HCT116 (cell line): ENCODE measurements around the gene USP3. TPM values are rescaled to one million over a fixed set of nuclear protein-coding genes. Genes with fewer than 3 reads are reported as not detected.

Experiments
- ATAC-seq: fragments of 200-7000 bp; cut with Tn5 transposase; 2 replicates; pipeline ENCODE4 v1.9.1; 2020; ENCODE audit warnings: mild to moderate bottlenecking, moderate library complexity
- BruUV-seq: library from RNA; stranded (reverse); fragments of 400-500 nt; replicated peaks from 2 replicates; lab custom pipeline; 2021; lab: Mats Ljungman, UMichigan
- CTCF ChIA-PET: fragments of 300-600 bp; sonication (Branson Sonifier 250); formaldehyde crosslinking; loops from one replicate; lab custom pipeline; 2021; ENCODE audit warnings: antibody characterized with exemption; lab: Charles Lee
- POLR2A ChIA-PET: fragments of 300-600, 350-600 bp; sonication (Branson Sonifier 250); formaldehyde crosslinking; loops from one replicate; lab custom pipeline; 2021; ENCODE audit warnings: antibody characterized with exemption; lab: Charles Lee
- RAD21 ChIA-PET, 2 experiments: fragments of 300-600 bp; sonication (Branson Sonifier 250); formaldehyde crosslinking; loops; one replicate each; lab custom pipeline; 2023; ENCODE audit warnings: low total read pairs in 2 of 2; ENCODE audit not compliant: uncharacterized antibody in 2 of 2, unreplicated experiment in 2 of 2, low non-redundant PET in 1 of 2; lab: Charles Lee
- DNase-seq: peaks from one replicate; pipeline ENCODE4 v3.0.0-alpha.2; 2010; ENCODE audit warnings: low read depth, low spot score
- H2AFZ ChIP-seq: fragments of 200-600 bp; shearing (Covaris generic), sonication (generic); 2 replicates; pipeline ENCODE4 v1.6.1; 2017; ENCODE audit warnings: low read depth, mixed run types, mixed read lengths, antibody characterized with exemption, low read length; ENCODE audit not compliant: poor library complexity, severe bottlenecking
- H3K27ac ChIP-seq: 2 replicates; pipeline ENCODE4 v1.5.1; 2012; ENCODE audit warnings: low read depth, low read length
- H3K27me3 ChIP-seq: fragments of 200-600 bp; sonication (generic); 2 replicates; pipeline ENCODE4 v1.6.1; 2016; ENCODE audit warnings: mixed run types, low read length, mixed read lengths; ENCODE audit not compliant: insufficient read depth
- H3K36me3 ChIP-seq, 2 experiments: fragments of 200-500 bp in 1 of 2; fragments of 200-600 bp in 1 of 2; sonication (Bioruptor generic) in 1 of 2; sonication (generic) in 1 of 2; 2 replicates each; pipeline versions ENCODE4 v1.5.1 to v1.6.1; 2014 to 2016; ENCODE audit warnings: low read length in 2 of 2, inconsistent platforms in 1 of 2, mixed read lengths in 1 of 2, mixed run types in 1 of 2; ENCODE audit not compliant: insufficient read depth in 2 of 2, control insufficient read depth in 1 of 2
- H3K4me1 ChIP-seq, 2 experiments: fragments of 200-600 bp in 1 of 2; sonication (generic) in 1 of 2; 2 replicates each; pipeline versions ENCODE4 v1.5.1 to v1.6.1; 2012 to 2017; ENCODE audit warnings: low read length in 2 of 2, inconsistent platforms in 1 of 2, mild to moderate bottlenecking in 1 of 2, mixed read lengths in 1 of 2, mixed run types in 1 of 2, moderate library complexity in 1 of 2; ENCODE audit not compliant: insufficient read depth in 2 of 2, control insufficient read depth in 1 of 2
- H3K4me2 ChIP-seq: fragments of 200-600 bp; sonication (generic); 2 replicates; pipeline ENCODE4 v1.6.1; 2017; ENCODE audit warnings: mixed run types, low read length, mixed read lengths
- H3K4me3 ChIP-seq, 2 experiments: fragments of 200-600 bp in 1 of 2; sonication (generic) in 1 of 2; replicated peaks in 1 of 2; 2 replicates each; pipeline ENCODE4 v1.5.1; 2011 to 2016; ENCODE audit warnings: low read length in 2 of 2, control low read depth in 1 of 2, low read depth in 1 of 2, mild to moderate bottlenecking in 1 of 2, mixed read lengths in 1 of 2, mixed run types in 1 of 2
- H3K79me2 ChIP-seq: fragments of 200-600 bp; sonication (generic); 2 replicates; pipeline ENCODE4 v1.6.1; 2017; ENCODE audit warnings: mild to moderate bottlenecking, mixed run types, low read length, moderate library complexity, mixed read lengths; ENCODE audit not compliant: insufficient read depth
- H3K9ac ChIP-seq: fragments of 200-600 bp; sonication (generic); 2 replicates; pipeline ENCODE4 v1.6.1; 2016; ENCODE audit warnings: low read length, mixed read lengths
- H3K9me2 ChIP-seq: fragments of 200-600 bp; sonication (generic), shearing (Covaris generic); 2 replicates; pipeline ENCODE4 v1.6.1; 2017; ENCODE audit warnings: mixed run types, mild to moderate bottlenecking, moderate library complexity; ENCODE audit not compliant: insufficient read depth
- H3K9me3 ChIP-seq, 2 experiments: fragments of 200-500 bp in 1 of 2; fragments of 200-600 bp in 1 of 2; sonication (Bioruptor generic) in 1 of 2; sonication (generic) in 1 of 2; 2 replicates each; pipeline ENCODE4 v1.6.1; 2014 to 2017; ENCODE audit warnings: low read length in 2 of 2, mixed read lengths in 2 of 2, inconsistent platforms in 1 of 2, low read depth in 1 of 2, mild to moderate bottlenecking in 1 of 2, mixed run types in 1 of 2, moderate library complexity in 1 of 2; ENCODE audit not compliant: control insufficient read depth in 1 of 2, insufficient read depth in 1 of 2
- H4K20me1 ChIP-seq: fragments of 200-600 bp; sonication (generic), shearing (Covaris generic); 2 replicates; pipeline ENCODE4 v1.6.1; 2017; ENCODE audit warnings: mixed run types, mild to moderate bottlenecking, moderate library complexity; ENCODE audit not compliant: insufficient read depth
- CBX3 ChIP-seq: IDR thresholded peaks from 2 replicates; pipeline ENCODE4 v1.6.1; 2012; ENCODE audit warnings: low read depth
- ELF1 ChIP-seq: IDR thresholded peaks from 2 replicates; pipeline ENCODE4 v1.6.1; 2012; ENCODE audit warnings: low read depth, borderline replicate concordance
- TCF7L2 ChIP-seq: IDR thresholded peaks from 2 replicates; pipeline ENCODE4 v1.7.0; 2011; ENCODE audit warnings: borderline replicate concordance, inconsistent platforms; ENCODE audit not compliant: insufficient read depth, insufficient read length; ENCODE audit errors: extremely low read depth
- YY1 ChIP-seq: IDR thresholded peaks from 2 replicates; pipeline ENCODE4 v1.6.1; 2011; ENCODE audit warnings: low read length, low read depth, moderate library complexity, mild to moderate bottlenecking; ENCODE audit not compliant: insufficient replicate concordance; ENCODE audit errors: extremely low read depth
- intact Hi-C: fragments of 100-400 bp; cut with micrococcal nuclease; formaldehyde crosslinking; loops from 2 replicates; pipeline ENCODE4 v1.10.0; 2022
- total RNA-seq: library from RNA; stranded (reverse); gene quantifications from one replicate; pipeline ENCODE4 v1.2.1, GENCODE V29; 2021; ENCODE audit not compliant: unreplicated experiment

Gene USP3
- total RNA-seq, 1 experiment from 2014 or later: 61.6 TPM

GRCh38 chr15:63623232-63623969 is 119.0 kb downstream of the USP3 start:
- Histone ChIP-seq H3K4me3 (no peak overlapping the region), H4K20me1 (no peaks in the 10 kb centered on the region), H3K9ac (no peak overlapping the region), H3K36me3 (peaks cover 0 to 11% of the 10 kb centered on the region in 2 experiments; a peak in 2 of 4 replicates), H2AFZ (no peak overlapping the region), H3K4me1 (no peaks in the 10 kb centered on the region), H3K9me2 (no peaks in the 10 kb centered on the region), H3K4me2 (no peak overlapping the region), H3K27ac (no peak overlapping the region), H3K79me2 (no peaks in the 10 kb centered on the region), H3K9me3 (no peaks in the 10 kb centered on the region), H3K27me3 (no peaks in the 10 kb centered on the region)
- ATAC-seq: no peak
- POLR2A ChIA-PET: no interaction called here
- RAD21 ChIA-PET: no interaction called here
- DNase-seq: no peak
- CTCF ChIA-PET: no interaction called here
- no peak for TF ChIP-seq TCF7L2
- no peak for TF ChIP-seq ELF1
- TF ChIP-seq CBX3: no peak
- no TSS peak for BruUV-seq
- intact Hi-C loops: no loop called here

GRCh38 chr15:63626955-63627354 is 122.6 kb downstream of the USP3 start:
- ChIA-PET RAD21 (no interaction called here), POLR2A (no interaction called here), CTCF (no interaction called here)
- Histone ChIP-seq H3K36me3 (peaks cover 0 to 13% of the 10 kb centered on the region in 2 experiments; a peak in 2 of 4 replicates), H3K9me2 (no peaks in the 10 kb centered on the region), H3K4me3 (no peak overlapping the region), H3K9me3 (no peaks in the 10 kb centered on the region), H3K27ac (no peak overlapping the region), H3K4me1 (no peaks in the 10 kb centered on the region), H3K4me2 (no peak overlapping the region), H3K9ac (no peak overlapping the region), H3K27me3 (no peaks in the 10 kb centered on the region), H3K79me2 (no peaks in the 10 kb centered on the region), H2AFZ (no peak overlapping the region), H4K20me1 (no peaks in the 10 kb centered on the region)
- no peak for TF ChIP-seq YY1
- ATAC-seq (no peak), DNase-seq (no peak)
- no TSS peak for BruUV-seq
- intact Hi-C loops: no loop called here
